ENCODE results near the gene TIMP2. TPM values are rescaled to one million over a fixed set of nuclear protein-coding genes. Genes with fewer than 3 reads are reported as not detected.

TIMP2 gene
- total and polyA plus RNA-seq, 2 experiments from 2014 or later = 10.6 to 22.5 TPM

- peak overlapping the region; percentile 97 for H3K4me2 ChIP-seq
- peaks cover 17% of the 10 kb centered on the region for H4K20me1 ChIP-seq (replicated peaks; ENCODE audit: insufficient read depth)
- 0 out of 2 replicates have a peak, but pooled peaks cover 3% of the 10 kb centered on the region for H3F3A ChIP-seq (replicated peaks; ENCODE audit: low read depth)
- H3K27me3 ChIP-seq (ENCODE audit: insufficient read depth) = no peaks in the 10 kb centered on the region
- H3K4me1 ChIP-seq (ENCODE audit: insufficient read depth) = peaks cover 13% of the 10 kb centered on the region
- Mint-ChIP-seq H3K4me1 (peaks cover 30% of the 10 kb centered on the region), H3K27ac (no peak overlapping the region), H3K4me3 (peak overlapping the region; percentile 73), H3K9me3 (no peaks in the 10 kb centered on the region), H3K36me3 (ENCODE audit: low read depth) (no peaks in the 10 kb centered on the region; the same call in 2 of the 3 replicates), H3K27me3 (ENCODE audit: insufficient read depth, low read depth, poor library complexity) (peaks cover 11% of the 10 kb centered on the region)
- TF ChIP-seq EZH2phosphoT487 (IDR thresholded peaks at IDR 0.05; ENCODE audit: unreplicated experiment) = no peak
- peak overlapping the region; percentile 47; the same call in 1 of the 2 replicates for H2AFZ ChIP-seq
- peak; percentile 13 for ATAC-seq
- H3K79me2 ChIP-seq (replicated peaks; ENCODE audit: insufficient read depth) = peaks cover 38% of the 10 kb centered on the region
- no peak overlapping the region for H3K27ac ChIP-seq (ENCODE audit: low read depth)
- 0 out of 2 replicates have a peak, but pooled peaks cover 3% of the 10 kb centered on the region for H3K36me3 ChIP-seq (ENCODE audit: insufficient read depth)
- DNase-seq (ENCODE audit: low spot score) = peak; percentile 81
- no peaks in the 10 kb centered on the region for H3K9me2 ChIP-seq (ENCODE audit: insufficient read depth)
- peak overlapping the region; percentile 75 for H3K4me3 ChIP-seq
These were observed 571 bp downstream of the TIMP2 start for GRCh38 chr17:78924481-78925151.

GRCh38 chr17:78923660-78924453 is 1.3 kb downstream of the TIMP2 start:
- H3K9me3 Mint-ChIP-seq = no peaks in the 10 kb centered on the region
- Histone ChIP-seq H3K27me3 (ENCODE audit: insufficient read depth) (no peaks in the 10 kb centered on the region), H2AFZ (peak overlapping the region; percentile 47; the same call in 1 of the 2 replicates), H3K4me3 (peak overlapping the region; percentile 75), H3K79me2 (replicated peaks; ENCODE audit: insufficient read depth) (peaks cover 45% of the 10 kb centered on the region), H3F3A (replicated peaks; ENCODE audit: low read depth) (0 out of 2 replicates have a peak, but pooled peaks cover 3% of the 10 kb centered on the region), H3K9me2 (ENCODE audit: insufficient read depth) (no peaks in the 10 kb centered on the region), H3K4me1 (ENCODE audit: insufficient read depth) (peaks cover 13% of the 10 kb centered on the region), H4K20me1 (replicated peaks; ENCODE audit: insufficient read depth) (peaks cover 17% of the 10 kb centered on the region), H3K27ac (ENCODE audit: low read depth) (no peak overlapping the region), H3K36me3 (ENCODE audit: insufficient read depth) (0 out of 2 replicates have a peak, but pooled peaks cover 3% of the 10 kb centered on the region), H3K4me2 (peak overlapping the region; percentile 97)
- DNase-seq (ENCODE audit: low spot score) = peak; percentile 76
- peak overlapping the region; percentile 73 for H3K4me3 Mint-ChIP-seq
- peaks cover 8% of the 10 kb centered on the region for H3K27me3 Mint-ChIP-seq (ENCODE audit: insufficient read depth, low read depth, poor library complexity)
- TF ChIP-seq POLR2AphosphoS5 (IDR thresholded peaks at IDR 0.05; ENCODE audit: low read depth) (peak; percentile 53), REST (IDR thresholded peaks at IDR 0.05; ENCODE audit: unreplicated experiment) (no peak)
- ATAC-seq = peak; percentile 64
- peak overlapping the region; percentile 81; the same call in 1 of the 2 replicates for H3K27ac Mint-ChIP-seq
- no peaks in the 10 kb centered on the region; the same call in 2 of the 3 replicates for H3K36me3 Mint-ChIP-seq (ENCODE audit: low read depth)
- peaks cover 30% of the 10 kb centered on the region for H3K4me1 Mint-ChIP-seq

Measured in GM23338 (cell line).